Keratinocyte (primary cell): Measurements from ENCODE around the gene DENND2A. TPM values are rescaled to one million over a fixed set of nuclear protein-coding genes. Genes with fewer than 3 reads are reported as not detected.

ENCODE experiments used
- DNase-seq: peaks from one replicate; pipeline ENCODE4 v3.0.0-alpha.2; 2011; ENCODE audit warnings: low read depth, missing footprints, low spot score
- FAIRE-seq: peaks from 2 replicates; lab custom pipeline; 2011; peaks lifted over from hg19 to GRCh38; lab: Jason Lieb, UNC
- H2AFZ ChIP-seq: 2 replicates; pipeline ENCODE4 v1.6.0; 2012; ENCODE audit warnings: low read length, control low read depth, inconsistent platforms; ENCODE audit not compliant: control insufficient read depth
- H3K27ac ChIP-seq: 2 replicates; pipeline ENCODE4 v1.5.1; 2011; ENCODE audit warnings: low read length; ENCODE audit not compliant: control insufficient read depth, insufficient read depth
- H3K27me3 ChIP-seq: 3 replicates; pipeline ENCODE4 v1.6.0; 2011; ENCODE audit warnings: low read length; ENCODE audit not compliant: control insufficient read depth, insufficient read depth; ENCODE audit errors: extremely low read depth
- H3K36me3 ChIP-seq, 2 experiments: 2 replicates in 1 of 2; 3 replicates in 1 of 2; pipeline ENCODE4 v1.5.1; 2011; ENCODE audit warnings: low read length in 2 of 2, mild to moderate bottlenecking in 1 of 2; ENCODE audit not compliant: control insufficient read depth in 2 of 2, insufficient read depth in 2 of 2; ENCODE audit errors: extremely low read depth in 1 of 2
- H3K4me1 ChIP-seq: 3 replicates; pipeline ENCODE4 v1.5.1; 2011; ENCODE audit warnings: low read length; ENCODE audit not compliant: control insufficient read depth, insufficient read depth; ENCODE audit errors: extremely low read depth
- H3K4me2 ChIP-seq: 3 replicates; pipeline ENCODE4 v1.6.0; 2011; ENCODE audit warnings: low read depth, low read length; ENCODE audit not compliant: control insufficient read depth, insufficient read depth; ENCODE audit errors: extremely low read depth
- H3K4me3 ChIP-seq, 3 experiments: fragments of 200-600 bp in 1 of 3; sonication (generic) in 1 of 3; 2 replicates in 2 of 3; 3 replicates in 1 of 3; pipeline ENCODE4 v1.5.1; 2011 to 2016; ENCODE audit warnings: low read length in 3 of 3, mild to moderate bottlenecking in 3 of 3, control low read depth in 2 of 3, inconsistent platforms in 1 of 3, low read depth in 1 of 3, mixed read lengths in 1 of 3, mixed run types in 1 of 3, moderate library complexity in 1 of 3; ENCODE audit not compliant: control insufficient read depth in 2 of 3, insufficient read depth in 2 of 3; ENCODE audit errors: extremely low read depth in 1 of 3
- H3K79me2 ChIP-seq: 2 replicates; pipeline ENCODE4 v1.6.0; 2012; ENCODE audit warnings: low read length; ENCODE audit not compliant: control insufficient read depth, insufficient read depth
- H3K9ac ChIP-seq: 3 replicates; pipeline ENCODE4 v1.6.0; 2011; ENCODE audit warnings: low read length; ENCODE audit not compliant: control insufficient read depth, insufficient read depth; ENCODE audit errors: extremely low read depth
- H3K9me1 ChIP-seq: 3 replicates; pipeline ENCODE4 v1.6.0; 2011; ENCODE audit warnings: low read length; ENCODE audit not compliant: control insufficient read depth, insufficient read depth; ENCODE audit errors: extremely low read depth
- H3K9me3 ChIP-seq: 2 replicates; pipeline ENCODE4 v1.5.1; 2012; ENCODE audit warnings: low read depth, low read length; ENCODE audit not compliant: control insufficient read depth
- H4K20me1 ChIP-seq: 3 replicates; pipeline ENCODE4 v1.6.0; 2011; ENCODE audit warnings: low read length; ENCODE audit not compliant: control insufficient read depth, insufficient read depth; ENCODE audit errors: extremely low read depth
- EZH2 ChIP-seq: IDR thresholded peaks from one replicate; pipeline ENCODE4 v1.6.1; 2012; ENCODE audit warnings: inconsistent platforms, mild to moderate bottlenecking, low read length, moderate library complexity
- dilution Hi-C: fragments of 300-500 bp; cut with MboI; formaldehyde crosslinking; loops from one replicate; pipeline ENCODE4 v1.7.0; 2020; ENCODE audit warnings: low sequenced_read_pairs; ENCODE audit not compliant: extremely low pct_ligation_motif_present
- polyA plus RNA-seq, 5 experiments: library from polyadenylated mRNA; depleted of rRNA in 3 of 5; stranded (reverse) in 3 of 5; stranded (forward) in 1 of 5; unstranded in 1 of 5; fragments of >200 nt; gene quantifications; 1 replicate in 1 of 5; 2 replicates in 3 of 5; 3 replicates in 1 of 5; pipeline versions ENCODE4 v1.2.1 to v1.2.3, GENCODE V29; 2011 to 2012; ENCODE audit warnings: missing spikeins in 2 of 5, low read depth in 1 of 5, low replicate concordance in 1 of 5
- TF ChIP-seq, protein P1 (sequence below), 3 experiments: IDR thresholded peaks in 1 of 3; conservative IDR thresholded peaks in 1 of 3; optimal IDR thresholded peaks in 1 of 3; 2 replicates in 2 of 3; 3 replicates in 1 of 3; pipeline versions ENCODE3 to v1.5.1; 2011; ENCODE audit warnings: low read length in 3 of 3, mild to moderate bottlenecking in 3 of 3, moderate library complexity in 2 of 3, control low read depth in 1 of 3, inconsistent platforms in 1 of 3; ENCODE audit not compliant: insufficient read depth in 2 of 3; ENCODE audit errors: extremely low read depth in 1 of 3

DENND2A gene
- polyA plus RNA-seq, 1 donor (not counting 4 experiments of a cell fraction or from before 2014, with no cell fraction given) = 1.8 TPM

DNA sequence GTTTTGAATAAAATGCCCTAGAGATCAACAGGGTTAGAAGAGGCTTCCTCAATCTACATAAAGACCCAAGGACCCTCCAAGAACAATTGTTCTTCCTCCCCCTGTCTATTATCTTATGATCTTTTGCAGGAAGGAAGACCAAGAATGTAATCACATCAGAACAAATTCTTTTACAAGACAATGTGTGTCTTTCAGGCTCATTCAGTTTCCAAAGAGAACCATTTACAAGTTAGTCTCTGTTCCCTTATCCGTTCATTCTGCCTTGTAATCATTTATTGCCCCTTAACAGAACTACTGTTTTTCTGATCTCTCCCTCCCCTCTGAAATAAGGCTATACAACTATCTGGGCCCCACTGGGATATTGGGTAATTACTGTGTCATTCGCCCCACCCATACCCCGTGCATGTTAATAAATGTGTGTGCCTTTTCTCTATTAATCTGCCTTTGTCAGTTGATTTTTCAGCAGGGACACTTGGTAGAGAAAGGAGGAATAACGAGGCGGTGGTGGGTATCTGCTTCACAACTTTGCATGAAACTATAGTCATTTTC is 155.6 kb downstream of the DENND2A start:
- Histone ChIP-seq H3K36me3 (no peaks in the 10 kb centered on the region), H3K27me3 (no peaks in the 10 kb centered on the region), H3K4me2 (no peak overlapping the region), H3K27ac (no peak overlapping the region), H3K4me1 (peaks cover 6% of the 10 kb centered on the region), H4K20me1 (no peaks in the 10 kb centered on the region), H3K79me2 (no peaks in the 10 kb centered on the region), H3K9me1 (no peaks in the 10 kb centered on the region), H3K9me3 (no peaks in the 10 kb centered on the region), H2AFZ (no peak overlapping the region), H3K9ac (no peak overlapping the region), H3K4me3 (no peak overlapping the region)
- no peak for FAIRE-seq
- no peak for DNase-seq
- dilution Hi-C loops = no loop called here
- no peak for TF ChIP-seq EZH2
- TF ChIP-seq, protein P1, sequence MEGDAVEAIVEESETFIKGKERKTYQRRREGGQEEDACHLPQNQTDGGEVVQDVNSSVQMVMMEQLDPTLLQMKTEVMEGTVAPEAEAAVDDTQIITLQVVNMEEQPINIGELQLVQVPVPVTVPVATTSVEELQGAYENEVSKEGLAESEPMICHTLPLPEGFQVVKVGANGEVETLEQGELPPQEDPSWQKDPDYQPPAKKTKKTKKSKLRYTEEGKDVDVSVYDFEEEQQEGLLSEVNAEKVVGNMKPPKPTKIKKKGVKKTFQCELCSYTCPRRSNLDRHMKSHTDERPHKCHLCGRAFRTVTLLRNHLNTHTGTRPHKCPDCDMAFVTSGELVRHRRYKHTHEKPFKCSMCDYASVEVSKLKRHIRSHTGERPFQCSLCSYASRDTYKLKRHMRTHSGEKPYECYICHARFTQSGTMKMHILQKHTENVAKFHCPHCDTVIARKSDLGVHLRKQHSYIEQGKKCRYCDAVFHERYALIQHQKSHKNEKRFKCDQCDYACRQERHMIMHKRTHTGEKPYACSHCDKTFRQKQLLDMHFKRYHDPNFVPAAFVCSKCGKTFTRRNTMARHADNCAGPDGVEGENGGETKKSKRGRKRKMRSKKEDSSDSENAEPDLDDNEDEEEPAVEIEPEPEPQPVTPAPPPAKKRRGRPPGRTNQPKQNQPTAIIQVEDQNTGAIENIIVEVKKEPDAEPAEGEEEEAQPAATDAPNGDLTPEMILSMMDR (optimal IDR thresholded peaks at IDR 0.05 in 1 of 3, IDR thresholded peaks at IDR 0.05 in 1 of 3, conservative IDR thresholded peaks at IDR 0.05 in 1 of 3; ENCODE audit: extremely low read depth in 1 of 3, insufficient read depth in 2 of 3, low read length in 3 of 3) = no peak

DNA sequence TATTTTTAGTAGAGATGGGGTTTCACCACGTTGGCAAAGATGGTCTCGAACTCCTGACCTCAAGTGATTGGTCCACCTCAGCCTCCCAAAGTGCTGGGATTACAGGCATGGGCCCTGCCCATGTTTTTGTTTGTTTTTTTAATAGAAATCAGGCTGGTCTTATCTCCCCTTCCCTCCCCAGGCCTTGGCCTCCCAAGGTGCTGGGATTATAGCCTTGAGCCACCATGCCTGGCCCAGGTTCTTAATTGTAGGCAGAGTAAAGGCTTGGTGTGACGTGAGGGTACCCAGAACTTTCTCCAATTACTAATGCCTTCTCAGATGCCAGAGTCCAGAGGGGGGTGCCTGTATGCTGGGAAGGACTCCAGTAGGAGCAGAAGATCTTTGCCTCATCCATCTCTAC is 156.1 kb downstream of the DENND2A start:
- Histone ChIP-seq H3K9me3 (no peaks in the 10 kb centered on the region), H3K4me3 (no peak overlapping the region), H3K4me2 (no peak overlapping the region), H3K9me1 (no peaks in the 10 kb centered on the region), H3K4me1 (peaks cover 9% of the 10 kb centered on the region), H4K20me1 (no peaks in the 10 kb centered on the region), H3K27ac (no peak overlapping the region), H2AFZ (no peak overlapping the region), H3K9ac (no peak overlapping the region), H3K27me3 (no peaks in the 10 kb centered on the region), H3K79me2 (no peaks in the 10 kb centered on the region), H3K36me3 (no peaks in the 10 kb centered on the region)
- TF ChIP-seq, protein P1 (optimal IDR thresholded peaks at IDR 0.05 in 1 of 3, IDR thresholded peaks at IDR 0.05 in 1 of 3, conservative IDR thresholded peaks at IDR 0.05 in 1 of 3; ENCODE audit: extremely low read depth in 1 of 3, insufficient read depth in 2 of 3, low read length in 3 of 3) = no peak
- TF ChIP-seq EZH2 = no peak
- dilution Hi-C loops = no loop called here
- FAIRE-seq (no peak), DNase-seq (no peak)
